SHP77 treated with DMSO at 0.1 percent for 48 hours (cell line): ENCODE data around the gene POLR2E.

Experiments used
- DNase-seq: peaks from one replicate; lab custom pipeline; 2025; lab: John Stamatoyannopoulos, UW

POLR2E gene

GRCh38 chr19:1079566-1080111 lies 15.5 kb downstream of the POLR2E start:
- DNase-seq: no peak

DNA sequence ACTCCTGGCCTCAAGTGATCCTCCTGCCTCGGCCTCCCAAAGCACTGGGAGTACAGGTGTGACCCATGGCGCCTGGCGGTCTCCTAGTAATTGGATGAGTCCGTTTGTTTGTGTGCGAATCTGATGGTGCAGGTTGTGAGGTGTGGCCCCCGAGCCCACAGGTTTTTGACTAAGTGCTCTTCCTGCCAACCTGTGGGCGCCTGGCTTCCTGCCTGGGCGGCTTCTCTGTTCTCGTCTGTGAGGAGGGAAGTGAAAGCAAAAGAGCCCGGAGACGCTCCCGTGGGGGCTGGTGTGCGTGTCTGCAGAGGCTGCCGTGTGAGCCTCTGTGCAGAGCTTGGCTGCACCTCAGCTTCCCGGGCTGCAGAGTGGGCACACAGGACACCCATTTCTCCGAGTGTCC lies 18.2 kb downstream of the POLR2E start:
- DNase-seq: no peak

DNA sequence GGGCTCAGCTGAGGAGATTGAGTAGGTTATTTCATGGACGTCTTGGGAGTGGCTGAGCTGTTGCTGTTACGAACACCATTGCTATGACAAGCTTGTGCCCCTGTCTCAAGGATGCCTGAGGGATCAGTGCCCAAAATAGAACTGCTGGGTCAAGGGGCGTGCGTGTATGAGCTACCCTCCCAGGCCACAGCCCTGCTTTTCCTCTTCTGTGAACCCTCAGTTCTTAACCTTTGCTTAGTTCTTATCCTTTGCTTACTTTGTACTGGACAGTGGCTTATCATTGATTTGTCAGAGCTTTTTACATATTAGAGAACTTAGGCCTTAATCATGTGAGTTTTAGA lies 19.2 kb downstream of the POLR2E start:
- DNase-seq: no peak

DNA sequence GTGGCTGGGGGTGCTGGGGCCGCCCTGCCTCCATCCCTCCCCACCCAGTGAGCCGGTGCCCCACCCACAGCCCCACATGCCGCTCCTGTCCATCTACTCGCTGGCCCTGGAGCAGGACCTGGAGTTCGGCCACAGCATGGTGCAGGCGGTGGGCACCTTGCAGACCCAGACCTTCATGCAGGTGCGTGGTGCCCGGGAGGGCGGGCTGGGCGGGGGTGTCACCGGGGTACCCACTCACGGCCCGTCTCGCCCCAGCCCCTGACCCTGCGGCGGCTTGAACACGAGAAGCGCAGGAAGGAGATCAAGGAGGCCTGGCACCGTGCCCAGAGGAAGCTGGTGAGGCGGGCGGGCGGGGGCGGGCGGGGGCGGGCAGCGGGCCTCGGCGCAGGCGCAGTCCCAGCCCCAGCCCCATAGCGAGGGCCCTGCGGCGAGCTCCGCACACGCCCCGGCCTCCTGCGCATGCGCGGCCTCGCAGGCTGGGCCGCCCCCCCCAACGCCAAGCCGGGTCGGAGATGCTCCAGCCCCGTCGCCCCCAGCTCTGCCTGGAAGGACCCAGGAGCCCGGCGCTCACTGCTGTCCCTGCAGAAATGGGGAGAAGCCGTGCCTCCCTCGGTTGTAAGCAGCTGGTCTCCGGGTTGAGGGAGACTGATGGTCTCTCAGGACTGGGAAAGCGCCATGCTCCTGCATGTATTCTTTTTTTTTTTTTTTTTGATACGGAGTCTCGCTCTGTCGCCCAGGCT lies 20.5 kb downstream of the POLR2E start:
- DNase-seq: peak; percentile 39

GRCh38 chr19:1073956-1074517 lies 21.1 kb downstream of the POLR2E start:
- DNase-seq: no peak

DNA sequence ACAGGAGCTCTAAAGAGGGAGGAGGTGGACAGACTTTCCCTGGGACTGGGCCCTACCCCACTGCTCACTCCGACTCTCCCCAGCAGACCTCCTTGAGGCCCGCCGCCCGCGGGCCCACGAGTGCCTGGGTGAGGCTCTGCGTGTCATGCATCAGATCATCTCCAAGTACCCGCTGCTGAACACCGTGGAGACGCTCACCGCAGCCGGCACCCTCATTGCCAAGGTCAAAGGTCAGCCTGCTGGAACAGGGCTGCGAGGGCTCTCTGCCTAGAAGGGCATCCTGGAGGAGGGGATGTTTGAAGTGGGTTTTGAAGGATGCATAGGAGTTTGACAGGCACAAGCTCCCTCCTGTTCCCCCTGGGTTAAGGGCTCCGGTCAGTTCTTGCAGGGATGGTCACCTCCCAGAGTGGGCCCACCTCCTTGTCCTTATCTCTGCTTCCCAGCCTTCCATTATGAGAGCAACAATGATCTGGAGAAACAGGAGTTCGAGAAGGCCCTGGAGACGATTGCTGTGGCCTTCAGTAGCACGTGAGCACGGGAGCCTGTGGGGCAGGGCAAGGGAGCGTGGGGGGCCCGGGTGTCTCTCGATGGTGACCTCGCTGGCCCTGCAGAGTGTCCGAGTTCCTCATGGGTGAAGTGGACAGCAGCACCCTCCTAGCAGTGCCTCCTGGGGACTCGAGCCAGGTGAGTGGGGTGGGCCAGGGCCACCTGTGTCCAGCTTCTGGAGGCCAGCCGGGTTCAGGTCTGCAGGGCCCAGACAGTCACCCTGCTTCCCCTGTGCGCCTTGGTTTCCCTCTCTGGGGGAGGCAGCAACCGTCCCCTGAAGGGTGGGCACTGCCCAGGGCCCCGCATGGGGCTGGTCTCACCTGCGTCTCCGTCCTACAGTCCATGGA lies 21.9 kb downstream of the POLR2E start:
- DNase-seq: no peak

DNA sequence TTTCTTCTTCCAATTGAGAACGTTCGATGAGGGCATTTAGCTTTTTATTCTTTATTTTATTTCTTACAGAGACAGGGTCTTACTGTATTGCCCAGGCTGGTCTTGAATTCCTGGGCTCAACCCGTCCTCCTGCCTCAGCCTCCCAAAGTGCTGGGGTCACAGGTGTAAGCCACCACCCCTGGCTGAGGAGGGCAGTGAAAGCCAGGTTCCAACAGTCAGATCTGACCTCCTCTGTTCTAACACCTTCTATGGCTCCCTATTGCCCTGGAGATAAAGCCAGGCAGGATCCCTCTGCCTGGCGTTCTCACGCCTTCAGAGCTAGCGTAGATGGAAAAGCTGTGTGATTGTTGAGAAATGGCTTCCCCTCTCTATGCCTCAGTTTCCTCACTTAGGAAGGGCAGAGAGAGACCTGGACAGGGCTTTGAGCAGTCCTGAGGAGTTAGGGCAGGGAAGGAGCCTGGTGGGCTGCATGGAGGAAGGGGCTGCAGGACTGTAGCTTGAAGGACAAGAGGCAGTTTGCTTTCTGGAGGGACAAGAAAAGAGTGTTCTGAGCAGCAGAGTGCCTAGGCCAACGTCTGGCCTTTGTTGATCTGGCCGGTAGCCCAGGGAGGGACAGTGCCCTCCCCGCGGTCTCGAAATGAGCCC lies 22.7 kb downstream of the POLR2E start:
- DNase-seq: no peak

DNA sequence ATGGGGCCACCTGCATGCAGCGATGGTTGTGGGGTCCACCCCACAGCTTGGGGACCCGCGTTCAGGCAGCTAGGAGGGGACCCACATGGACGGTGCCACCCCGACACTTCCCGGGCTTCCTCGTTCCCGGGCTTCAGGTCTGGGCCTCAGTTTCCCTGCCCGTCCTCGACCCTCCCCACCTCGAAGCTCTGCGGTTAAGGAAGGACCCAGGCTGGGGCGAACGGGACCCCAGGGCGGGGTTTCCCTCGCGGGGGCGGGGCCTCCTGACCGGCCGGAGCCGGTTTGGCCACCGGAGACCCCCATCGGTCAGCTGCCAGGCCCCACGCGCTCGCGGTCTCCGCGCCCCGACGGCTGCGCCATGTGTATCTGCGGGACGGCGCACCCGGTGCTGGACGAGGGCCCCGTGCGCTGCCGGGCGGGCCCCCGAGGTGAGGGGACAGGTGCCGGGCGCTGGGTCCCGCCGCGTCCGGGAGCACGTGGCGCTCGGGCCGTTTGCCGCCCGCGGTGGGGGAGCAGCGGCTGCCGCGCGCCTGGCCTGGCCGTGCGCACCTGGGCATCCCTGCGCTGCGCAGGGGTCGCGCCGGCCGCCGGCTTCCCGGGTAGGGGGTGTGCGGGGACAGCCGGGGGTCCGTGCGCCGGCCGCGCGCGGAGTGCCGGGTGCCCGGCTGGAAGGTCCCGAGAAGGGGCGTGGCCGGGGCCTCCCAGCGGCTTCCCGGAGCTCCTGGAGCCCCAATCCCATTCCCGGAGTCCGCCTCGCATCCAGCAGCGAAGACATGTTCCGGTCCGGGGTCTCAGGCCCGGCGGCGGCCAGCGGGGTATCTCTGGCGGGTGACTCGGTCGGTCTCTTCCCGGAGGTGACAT lies 24.0 kb downstream of the POLR2E start:
- no peak for DNase-seq

GRCh38 chr19:1070576-1070930 lies 24.6 kb downstream of the POLR2E start:
- DNase-seq: no peak

DNA sequence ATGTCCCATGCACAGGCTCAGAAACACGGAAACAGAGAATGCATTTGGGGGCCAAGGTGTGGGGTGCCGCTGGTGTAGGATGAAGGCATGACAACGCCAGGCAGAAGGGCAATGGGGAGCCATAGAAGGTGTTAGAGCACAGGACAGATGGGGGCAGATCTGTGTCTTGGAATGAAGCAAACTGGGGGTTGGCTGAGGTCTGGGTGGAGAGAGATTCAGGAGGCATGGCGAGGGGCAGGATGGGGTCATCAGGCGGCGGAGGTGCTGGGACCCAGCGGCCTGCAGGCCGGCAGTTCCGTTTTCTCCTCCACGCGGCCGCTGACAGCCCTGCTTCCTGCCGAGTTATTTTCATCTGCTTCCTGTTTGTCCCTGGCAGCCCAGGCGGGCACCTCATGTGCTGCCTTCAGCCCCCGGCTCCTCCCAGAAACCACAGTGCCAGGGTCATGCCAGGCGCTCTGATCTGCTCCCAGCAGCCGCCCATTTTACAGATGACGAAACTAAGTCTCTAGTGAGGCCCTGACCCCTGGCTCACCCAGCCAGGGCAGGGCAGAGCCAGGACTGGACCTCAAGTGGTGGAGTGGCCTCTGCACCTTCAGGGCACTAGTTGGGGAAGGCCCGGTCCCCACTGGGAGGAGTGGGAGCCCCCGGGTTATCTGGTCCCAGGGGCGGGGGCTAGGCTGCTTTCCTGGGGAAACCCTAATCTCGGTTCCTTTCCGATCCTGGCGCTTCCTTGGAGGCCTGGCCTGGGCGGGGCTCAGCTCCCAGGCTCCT lies 26.0 kb downstream of the POLR2E start:
- no peak for DNase-seq

GRCh38 chr19:1068009-1069001 lies 26.9 kb downstream of the POLR2E start:
- no peak for DNase-seq

GRCh38 chr19:1067341-1067957 lies 27.7 kb downstream of the POLR2E start:
- no peak for DNase-seq

GRCh38 chr19:1066748-1067340 lies 28.3 kb downstream of the POLR2E start, which contains the start of gene ARHGAP45:
ARHGAP45 (plus strand) TSS chr19:1067167; CDS start chr19:1067406, 239 bp downstream.
- no peak for DNase-seq

- no peak for DNase-seq
These were observed 28.9 kb downstream of the POLR2E start for GRCh38 chr19:1066251-1066747.

DNA sequence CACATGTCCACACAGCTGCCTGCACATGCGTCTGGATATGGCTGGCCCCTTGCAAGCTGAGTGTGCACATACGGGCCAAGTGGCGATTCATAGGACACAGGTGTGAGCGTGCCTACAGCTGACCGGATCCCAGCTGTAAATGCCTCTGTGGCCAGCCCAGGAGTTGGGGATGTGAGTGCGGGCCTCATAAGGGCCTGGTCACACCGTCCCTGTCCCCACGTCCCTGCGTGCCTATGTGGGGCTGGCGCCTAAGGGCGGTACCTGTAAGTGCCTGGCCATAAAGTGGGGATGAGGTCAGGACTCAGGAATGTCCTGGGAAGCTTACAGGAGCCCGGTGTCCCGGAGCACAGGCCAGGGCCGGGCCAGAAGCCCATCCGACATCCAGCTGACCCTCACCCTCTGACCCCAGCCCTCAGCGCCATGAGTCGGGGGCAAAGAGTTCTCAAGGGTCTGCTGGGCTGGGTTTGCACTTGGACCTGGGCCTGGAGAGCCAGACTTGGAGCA lies 29.5 kb downstream of the POLR2E start:
- no peak for DNase-seq

GRCh38 chr19:1064661-1065605 lies 30.2 kb downstream of the POLR2E start:
- DNase-seq: no peak
